GM23338 (cell line): Measurements from ENCODE around the gene ADAM15. TPM values are rescaled to one million over a fixed set of nuclear protein-coding genes. Genes with fewer than 3 reads are reported as not detected.

ENCODE experiments used
- ATAC-seq: fragments of 200-7000 bp; cut with Tn5 transposase; 3 replicates; pipeline ENCODE4 v1.9.1; 2020
- DNase-seq: peaks from one replicate; pipeline ENCODE4 v3.0.0-alpha.2; 2015; ENCODE audit warnings: low spot score
- H2AFZ ChIP-seq: fragments of 200-600 bp; sonication (generic); 2 replicates; pipeline ENCODE4 v1.8.0; 2016; ENCODE audit warnings: antibody characterized with exemption, mild to moderate bottlenecking, moderate library complexity
- H3F3A ChIP-seq: fragments of 200-600 bp; sonication (generic); replicated peaks from 2 replicates; pipeline ENCODE4 v1.8.0; 2017; ENCODE audit warnings: antibody characterized with exemption, mixed run types, low read depth
- H3K27ac ChIP-seq: fragments of 200-600 bp; sonication (generic); 2 replicates; pipeline ENCODE4 v1.6.1; 2016; ENCODE audit warnings: low read depth
- H3K27me3 ChIP-seq: fragments of 200-600 bp; sonication (generic); 2 replicates; pipeline ENCODE4 v1.8.0; 2016; ENCODE audit warnings: mild to moderate bottlenecking, mixed run types, moderate library complexity; ENCODE audit not compliant: insufficient read depth
- H3K36me3 ChIP-seq: fragments of 200-600 bp; sonication (generic); 2 replicates; pipeline ENCODE4 v1.8.0; 2016; ENCODE audit warnings: mild to moderate bottlenecking; ENCODE audit not compliant: insufficient read depth
- H3K4me1 ChIP-seq: fragments of 200-600 bp; sonication (generic); 2 replicates; pipeline ENCODE4 v1.8.0; 2016; ENCODE audit warnings: mild to moderate bottlenecking, moderate library complexity; ENCODE audit not compliant: insufficient read depth
- H3K4me2 ChIP-seq: fragments of 200-600 bp; sonication (generic); 2 replicates; pipeline ENCODE4 v1.7.1; 2017; ENCODE audit warnings: mixed run types
- H3K4me3 ChIP-seq: fragments of 200-600 bp; sonication (generic); 2 replicates; pipeline ENCODE4 v1.6.1; 2016; ENCODE audit warnings: mixed run types
- H3K79me2 ChIP-seq: fragments of 200-600 bp; sonication (generic); replicated peaks from 2 replicates; pipeline ENCODE4 v1.8.0; 2017; ENCODE audit warnings: mild to moderate bottlenecking; ENCODE audit not compliant: insufficient read depth
- H3K9me2 ChIP-seq: fragments of 200-600 bp; sonication (generic); 2 replicates; pipeline ENCODE4 v1.8.0; 2017; ENCODE audit not compliant: insufficient read depth
- H4K20me1 ChIP-seq: fragments of 200-600 bp; sonication (generic); replicated peaks from 2 replicates; pipeline ENCODE4 v1.8.0; 2017; ENCODE audit warnings: mild to moderate bottlenecking; ENCODE audit not compliant: insufficient read depth
- H3K27ac Mint-ChIP-seq: 2 replicates; pipeline ENCODE4 v1.8.0; 2020; ENCODE audit warnings: inconsistent platforms, mild to moderate bottlenecking, moderate library complexity, mixed read lengths
- H3K27me3 Mint-ChIP-seq: 3 replicates; pipeline ENCODE4 v1.8.0; 2022; ENCODE audit warnings: low read depth, mild to moderate bottlenecking, moderate library complexity, mixed read lengths, inconsistent platforms; ENCODE audit not compliant: insufficient read depth, poor library complexity
- H3K36me3 Mint-ChIP-seq: 3 replicates; pipeline ENCODE4 v1.8.0; 2021; ENCODE audit warnings: low read depth, mild to moderate bottlenecking, inconsistent platforms, moderate library complexity, mixed read lengths
- H3K4me1 Mint-ChIP-seq: 3 replicates; pipeline ENCODE4 v1.8.0; 2020; ENCODE audit warnings: mild to moderate bottlenecking, inconsistent platforms, mixed read lengths
- H3K4me3 Mint-ChIP-seq: 3 replicates; pipeline ENCODE4 v1.8.0; 2021; ENCODE audit warnings: moderate library complexity, mild to moderate bottlenecking, inconsistent platforms, mixed read lengths
- H3K9me3 Mint-ChIP-seq: 3 replicates; pipeline ENCODE4 v1.8.0; 2020; ENCODE audit warnings: moderate library complexity, mild to moderate bottlenecking, inconsistent platforms, mixed read lengths
- CREB1 ChIP-seq: fragments of 250-450 bp; sonication (Bioruptor Pico); IDR thresholded peaks from 2 replicates; pipeline ENCODE4 v1.5.0; 2020; ENCODE audit warnings: low read depth, mild to moderate bottlenecking, moderate library complexity
- EZH2phosphoT487 ChIP-seq: fragments of 200-600 bp; sonication (generic); IDR thresholded peaks from one replicate; pipeline ENCODE4 v1.8.1; 2018; ENCODE audit warnings: antibody characterized with exemption; ENCODE audit not compliant: unreplicated experiment
- NANOG ChIP-seq: IDR thresholded peaks from 2 replicates; pipeline ENCODE4 v1.6.1; 2016; ENCODE audit warnings: antibody characterized with exemption, borderline replicate concordance
- POLR2AphosphoS5 ChIP-seq: IDR thresholded peaks from 2 replicates; pipeline ENCODE4 v1.6.1; 2016; ENCODE audit warnings: antibody characterized with exemption, low read depth
- STAT1 ChIP-seq: IDR thresholded peaks from one replicate; pipeline ENCODE4 v1.6.1; 2016; ENCODE audit warnings: antibody characterized with exemption; ENCODE audit not compliant: unreplicated experiment
- ZNF114 ChIP-seq: fragments of 250-450 bp; sonication (Bioruptor Pico); IDR thresholded peaks from 2 replicates; pipeline ENCODE4 v1.5.0; 2020; ENCODE audit warnings: mild to moderate bottlenecking, moderate library complexity
- ZNF331 ChIP-seq: fragments of 250-450 bp; sonication (Bioruptor Pico); IDR thresholded peaks from 2 replicates; pipeline ENCODE4 v1.5.0; 2020; ENCODE audit warnings: low read depth, mild to moderate bottlenecking, moderate library complexity
- polyA plus RNA-seq: library from polyadenylated mRNA; unstranded; fragments of >200 nt; fragmentation: Nextera tagmentation; extraction: Ambion mirVana; gene quantifications from 2 replicates; pipeline ENCODE4 v1.2.1, GENCODE V29; 2016
- total RNA-seq: library from RNA; depleted of rRNA; stranded (reverse); fragments of >200 nt; shearing (Covaris generic); gene quantifications from 2 replicates; pipeline ENCODE4 v1.2.3, GENCODE V29; 2014
- TF ChIP-seq, protein P1 (sequence below): IDR thresholded peaks from one replicate; pipeline ENCODE4 v1.6.1; 2018; ENCODE audit warnings: antibody characterized with exemption; ENCODE audit not compliant: unreplicated experiment
- TF ChIP-seq, protein P2 (sequence below), 2 experiments: fragments of 200-600 bp in 1 of 2; sonication (generic) in 1 of 2; conservative IDR thresholded peaks; 2 replicates each; pipeline versions ENCODE4 v1.5.1 to v1.6.1; 2016 to 2017; ENCODE audit warnings: antibody characterized with exemption in 2 of 2, low read depth in 2 of 2, mild to moderate bottlenecking in 2 of 2, moderate library complexity in 1 of 2
- TF ChIP-seq, protein P3 (sequence below): fragments of 250-450 bp; sonication (Bioruptor Pico); IDR thresholded peaks from 2 replicates; pipeline ENCODE4 v1.5.0; 2020; ENCODE audit warnings: mild to moderate bottlenecking, moderate library complexity
- TF ChIP-seq, protein P4 (sequence below): IDR thresholded peaks from 2 replicates; pipeline ENCODE4 v1.6.1; 2016; ENCODE audit warnings: antibody characterized with exemption

Gene ADAM15
- total and polyA plus RNA-seq, 2 experiments from 2014 or later: 24.2 to 31.1 TPM

DNA sequence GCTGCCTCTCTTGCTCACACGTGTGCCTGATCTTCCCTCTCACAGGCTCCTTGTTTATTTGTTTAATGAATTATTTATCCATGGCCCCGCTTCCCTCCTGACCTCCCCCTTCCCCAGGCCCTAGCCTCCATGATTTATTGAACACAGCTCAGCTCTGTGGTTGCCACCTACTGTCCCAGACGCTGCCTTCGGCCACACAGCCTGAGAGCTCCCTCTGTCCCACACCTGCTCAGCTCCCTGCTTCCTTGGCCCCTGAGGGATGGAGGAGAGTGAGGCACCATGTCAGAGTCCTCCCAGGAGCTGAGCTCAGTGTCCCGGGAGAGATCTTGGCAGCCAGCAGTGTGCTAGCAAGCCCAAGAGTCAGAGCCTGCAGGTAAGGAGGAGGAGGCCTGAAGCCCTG is 24.4 kb downstream of the ADAM15 start (continued):
- TF ChIP-seq, protein P1, sequence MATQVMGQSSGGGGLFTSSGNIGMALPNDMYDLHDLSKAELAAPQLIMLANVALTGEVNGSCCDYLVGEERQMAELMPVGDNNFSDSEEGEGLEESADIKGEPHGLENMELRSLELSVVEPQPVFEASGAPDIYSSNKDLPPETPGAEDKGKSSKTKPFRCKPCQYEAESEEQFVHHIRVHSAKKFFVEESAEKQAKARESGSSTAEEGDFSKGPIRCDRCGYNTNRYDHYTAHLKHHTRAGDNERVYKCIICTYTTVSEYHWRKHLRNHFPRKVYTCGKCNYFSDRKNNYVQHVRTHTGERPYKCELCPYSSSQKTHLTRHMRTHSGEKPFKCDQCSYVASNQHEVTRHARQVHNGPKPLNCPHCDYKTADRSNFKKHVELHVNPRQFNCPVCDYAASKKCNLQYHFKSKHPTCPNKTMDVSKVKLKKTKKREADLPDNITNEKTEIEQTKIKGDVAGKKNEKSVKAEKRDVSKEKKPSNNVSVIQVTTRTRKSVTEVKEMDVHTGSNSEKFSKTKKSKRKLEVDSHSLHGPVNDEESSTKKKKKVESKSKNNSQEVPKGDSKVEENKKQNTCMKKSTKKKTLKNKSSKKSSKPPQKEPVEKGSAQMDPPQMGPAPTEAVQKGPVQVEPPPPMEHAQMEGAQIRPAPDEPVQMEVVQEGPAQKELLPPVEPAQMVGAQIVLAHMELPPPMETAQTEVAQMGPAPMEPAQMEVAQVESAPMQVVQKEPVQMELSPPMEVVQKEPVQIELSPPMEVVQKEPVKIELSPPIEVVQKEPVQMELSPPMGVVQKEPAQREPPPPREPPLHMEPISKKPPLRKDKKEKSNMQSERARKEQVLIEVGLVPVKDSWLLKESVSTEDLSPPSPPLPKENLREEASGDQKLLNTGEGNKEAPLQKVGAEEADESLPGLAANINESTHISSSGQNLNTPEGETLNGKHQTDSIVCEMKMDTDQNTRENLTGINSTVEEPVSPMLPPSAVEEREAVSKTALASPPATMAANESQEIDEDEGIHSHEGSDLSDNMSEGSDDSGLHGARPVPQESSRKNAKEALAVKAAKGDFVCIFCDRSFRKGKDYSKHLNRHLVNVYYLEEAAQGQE: no peak
- TF ChIP-seq, protein P2, sequence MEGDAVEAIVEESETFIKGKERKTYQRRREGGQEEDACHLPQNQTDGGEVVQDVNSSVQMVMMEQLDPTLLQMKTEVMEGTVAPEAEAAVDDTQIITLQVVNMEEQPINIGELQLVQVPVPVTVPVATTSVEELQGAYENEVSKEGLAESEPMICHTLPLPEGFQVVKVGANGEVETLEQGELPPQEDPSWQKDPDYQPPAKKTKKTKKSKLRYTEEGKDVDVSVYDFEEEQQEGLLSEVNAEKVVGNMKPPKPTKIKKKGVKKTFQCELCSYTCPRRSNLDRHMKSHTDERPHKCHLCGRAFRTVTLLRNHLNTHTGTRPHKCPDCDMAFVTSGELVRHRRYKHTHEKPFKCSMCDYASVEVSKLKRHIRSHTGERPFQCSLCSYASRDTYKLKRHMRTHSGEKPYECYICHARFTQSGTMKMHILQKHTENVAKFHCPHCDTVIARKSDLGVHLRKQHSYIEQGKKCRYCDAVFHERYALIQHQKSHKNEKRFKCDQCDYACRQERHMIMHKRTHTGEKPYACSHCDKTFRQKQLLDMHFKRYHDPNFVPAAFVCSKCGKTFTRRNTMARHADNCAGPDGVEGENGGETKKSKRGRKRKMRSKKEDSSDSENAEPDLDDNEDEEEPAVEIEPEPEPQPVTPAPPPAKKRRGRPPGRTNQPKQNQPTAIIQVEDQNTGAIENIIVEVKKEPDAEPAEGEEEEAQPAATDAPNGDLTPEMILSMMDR (conservative IDR thresholded peaks at IDR 0.05; ENCODE audit: low read depth in 2 of 2): no peak

DNA sequence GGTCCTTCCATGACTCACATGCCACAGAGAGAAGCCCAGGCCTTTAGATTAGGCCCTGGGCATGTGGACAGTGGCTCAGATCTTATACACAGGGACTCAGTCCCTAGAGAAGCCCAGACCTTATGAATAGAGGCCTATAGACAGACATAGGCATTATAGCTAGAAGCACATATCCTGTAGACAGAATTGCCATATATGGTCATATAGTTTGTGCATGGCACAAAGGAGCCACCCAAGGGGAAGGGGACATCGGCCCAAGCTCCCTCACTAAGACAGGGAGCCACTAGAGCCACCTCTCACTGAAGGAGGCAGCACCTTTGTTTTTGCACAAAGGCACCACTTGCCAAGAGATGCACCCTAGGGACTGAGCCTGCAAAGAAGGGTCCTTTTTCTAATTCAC is 25.3 kb downstream of the ADAM15 start:
- Histone ChIP-seq H3K27ac (no peak overlapping the region), H3K9me2 (no peaks in the 10 kb centered on the region), H3K27me3 (peaks cover 75% of the 10 kb centered on the region), H3F3A (peaks cover 9% of the 10 kb centered on the region), H4K20me1 (peaks cover 3% of the 10 kb centered on the region; the same call in 1 of the 2 replicates), H3K4me3 (no peak overlapping the region), H3K4me1 (peaks cover 22% of the 10 kb centered on the region), H3K36me3 (no peaks in the 10 kb centered on the region), H3K79me2 (no peaks in the 10 kb centered on the region), H3K4me2 (no peak overlapping the region), H2AFZ (no peak overlapping the region)
- Mint-ChIP-seq H3K9me3 (no peaks in the 10 kb centered on the region), H3K4me3 (no peak overlapping the region), H3K27me3 (peaks cover 62% of the 10 kb centered on the region), H3K27ac (no peak overlapping the region), H3K4me1 (peaks cover 34% of the 10 kb centered on the region), H3K36me3 (no peaks in the 10 kb centered on the region; the same call in 2 of the 3 replicates)
- ATAC-seq: no peak
- DNase-seq: no peak
- TF ChIP-seq ZNF331 (CRISPR knock-in tag): no peak
- TF ChIP-seq EZH2phosphoT487: no peak
- TF ChIP-seq, protein P3, sequence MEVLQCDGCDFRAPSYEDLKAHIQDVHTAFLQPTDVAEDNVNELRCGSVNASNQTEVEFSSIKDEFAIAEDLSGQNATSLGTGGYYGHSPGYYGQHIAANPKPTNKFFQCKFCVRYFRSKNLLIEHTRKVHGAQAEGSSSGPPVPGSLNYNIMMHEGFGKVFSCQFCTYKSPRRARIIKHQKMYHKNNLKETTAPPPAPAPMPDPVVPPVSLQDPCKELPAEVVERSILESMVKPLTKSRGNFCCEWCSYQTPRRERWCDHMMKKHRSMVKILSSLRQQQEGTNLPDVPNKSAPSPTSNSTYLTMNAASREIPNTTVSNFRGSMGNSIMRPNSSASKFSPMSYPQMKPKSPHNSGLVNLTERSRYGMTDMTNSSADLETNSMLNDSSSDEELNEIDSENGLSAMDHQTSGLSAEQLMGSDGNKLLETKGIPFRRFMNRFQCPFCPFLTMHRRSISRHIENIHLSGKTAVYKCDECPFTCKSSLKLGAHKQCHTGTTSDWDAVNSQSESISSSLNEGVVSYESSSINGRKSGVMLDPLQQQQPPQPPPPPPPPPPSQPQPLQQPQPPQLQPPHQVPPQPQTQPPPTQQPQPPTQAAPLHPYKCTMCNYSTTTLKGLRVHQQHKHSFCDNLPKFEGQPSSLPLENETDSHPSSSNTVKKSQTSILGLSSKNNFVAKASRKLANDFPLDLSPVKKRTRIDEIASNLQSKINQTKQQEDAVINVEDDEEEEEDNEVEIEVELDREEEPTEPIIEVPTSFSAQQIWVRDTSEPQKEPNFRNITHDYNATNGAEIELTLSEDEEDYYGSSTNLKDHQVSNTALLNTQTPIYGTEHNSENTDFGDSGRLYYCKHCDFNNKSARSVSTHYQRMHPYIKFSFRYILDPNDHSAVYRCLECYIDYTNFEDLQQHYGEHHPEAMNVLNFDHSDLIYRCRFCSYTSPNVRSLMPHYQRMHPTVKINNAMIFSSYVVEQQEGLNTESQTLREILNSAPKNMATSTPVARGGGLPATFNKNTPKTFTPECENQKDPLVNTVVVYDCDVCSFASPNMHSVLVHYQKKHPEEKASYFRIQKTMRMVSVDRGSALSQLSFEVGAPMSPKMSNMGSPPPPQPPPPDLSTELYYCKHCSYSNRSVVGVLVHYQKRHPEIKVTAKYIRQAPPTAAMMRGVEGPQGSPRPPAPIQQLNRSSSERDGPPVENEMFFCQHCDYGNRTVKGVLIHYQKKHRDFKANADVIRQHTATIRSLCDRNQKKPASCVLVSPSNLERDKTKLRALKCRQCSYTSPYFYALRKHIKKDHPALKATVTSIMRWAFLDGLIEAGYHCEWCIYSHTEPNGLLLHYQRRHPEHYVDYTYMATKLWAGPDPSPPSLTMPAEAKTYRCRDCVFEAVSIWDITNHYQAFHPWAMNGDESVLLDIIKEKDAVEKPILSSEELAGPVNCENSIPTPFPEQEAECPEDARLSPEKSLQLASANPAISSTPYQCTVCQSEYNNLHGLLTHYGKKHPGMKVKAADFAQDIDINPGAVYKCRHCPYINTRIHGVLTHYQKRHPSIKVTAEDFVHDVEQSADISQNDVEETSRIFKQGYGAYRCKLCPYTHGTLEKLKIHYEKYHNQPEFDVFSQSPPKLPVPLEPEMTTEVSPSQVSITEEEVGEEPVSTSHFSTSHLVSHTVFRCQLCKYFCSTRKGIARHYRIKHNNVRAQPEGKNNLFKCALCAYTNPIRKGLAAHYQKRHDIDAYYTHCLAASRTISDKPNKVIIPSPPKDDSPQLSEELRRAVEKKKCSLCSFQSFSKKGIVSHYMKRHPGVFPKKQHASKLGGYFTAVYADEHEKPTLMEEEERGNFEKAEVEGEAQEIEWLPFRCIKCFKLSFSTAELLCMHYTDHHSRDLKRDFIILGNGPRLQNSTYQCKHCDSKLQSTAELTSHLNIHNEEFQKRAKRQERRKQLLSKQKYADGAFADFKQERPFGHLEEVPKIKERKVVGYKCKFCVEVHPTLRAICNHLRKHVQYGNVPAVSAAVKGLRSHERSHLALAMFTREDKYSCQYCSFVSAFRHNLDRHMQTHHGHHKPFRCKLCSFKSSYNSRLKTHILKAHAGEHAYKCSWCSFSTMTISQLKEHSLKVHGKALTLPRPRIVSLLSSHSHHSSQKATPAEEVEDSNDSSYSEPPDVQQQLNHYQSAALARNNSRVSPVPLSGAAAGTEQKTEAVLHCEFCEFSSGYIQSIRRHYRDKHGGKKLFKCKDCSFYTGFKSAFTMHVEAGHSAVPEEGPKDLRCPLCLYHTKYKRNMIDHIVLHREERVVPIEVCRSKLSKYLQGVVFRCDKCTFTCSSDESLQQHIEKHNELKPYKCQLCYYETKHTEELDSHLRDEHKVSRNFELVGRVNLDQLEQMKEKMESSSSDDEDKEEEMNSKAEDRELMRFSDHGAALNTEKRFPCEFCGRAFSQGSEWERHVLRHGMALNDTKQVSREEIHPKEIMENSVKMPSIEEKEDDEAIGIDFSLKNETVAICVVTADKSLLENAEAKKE (CRISPR knock-in tag): no peak
- TF ChIP-seq ZNF114 (CRISPR knock-in tag): no peak
- TF ChIP-seq, protein P4, sequence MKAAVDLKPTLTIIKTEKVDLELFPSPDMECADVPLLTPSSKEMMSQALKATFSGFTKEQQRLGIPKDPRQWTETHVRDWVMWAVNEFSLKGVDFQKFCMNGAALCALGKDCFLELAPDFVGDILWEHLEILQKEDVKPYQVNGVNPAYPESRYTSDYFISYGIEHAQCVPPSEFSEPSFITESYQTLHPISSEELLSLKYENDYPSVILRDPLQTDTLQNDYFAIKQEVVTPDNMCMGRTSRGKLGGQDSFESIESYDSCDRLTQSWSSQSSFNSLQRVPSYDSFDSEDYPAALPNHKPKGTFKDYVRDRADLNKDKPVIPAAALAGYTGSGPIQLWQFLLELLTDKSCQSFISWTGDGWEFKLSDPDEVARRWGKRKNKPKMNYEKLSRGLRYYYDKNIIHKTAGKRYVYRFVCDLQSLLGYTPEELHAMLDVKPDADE: no peak
- TF ChIP-seq STAT1: no peak
- TF ChIP-seq POLR2AphosphoS5: no peak
- TF ChIP-seq CREB1: no peak
- TF ChIP-seq NANOG: no peak
